ENCODE measurements around the gene CDH11. TPM values are rescaled to one million over a fixed set of nuclear protein-coding genes. Genes with fewer than 3 reads are reported as not detected.

The CDH11 gene
- total and polyA plus RNA-seq, 7 donors, result 1.2 to 146 (median 19.3) TPM

GRCh38 chr16:65023802-65024201 lies 98.1 kb downstream of the CDH11 start:
- Histone ChIP-seq H3K36me3 (no peaks in the 10 kb centered on the region), H3K27me3 (no peaks in the 10 kb centered on the region), H3K4me1 (peaks cover 0 to 12% (median 4%) of the 10 kb centered on the region in 4 donors), H3K4me3 (no peak overlapping the region), H3K9me3 (no peaks in the 10 kb centered on the region), H3K27ac (no peak overlapping the region)
- intact Hi-C loops (cut with DNase I), result no loop called here
- no peak for DNase-seq
- 88 to 89% methylated on average over 4 of the region's 4 CpGs for WGBS, 2 donors
- no peak for TF ChIP-seq POLR2AphosphoS5 (IDR thresholded peaks at IDR 0.05)
- no peak for TF ChIP-seq CTCF (IDR thresholded peaks at IDR 0.05)
- no peak for TF ChIP-seq EP300 (IDR thresholded peaks at IDR 0.05)
- no peak for TF ChIP-seq POLR2A (IDR thresholded peaks at IDR 0.05)

GRCh38 chr16:65021852-65022595 lies 99.8 kb downstream of the CDH11 start:
- H3K4me1 ChIP-seq, result peaks cover 0 to 12% (median 4%) of the 10 kb centered on the region in 4 donors
- no peaks in the 10 kb centered on the region for H3K27me3 ChIP-seq
- DNase-seq, result no peak
- H3K4me3 ChIP-seq, result no peak overlapping the region
- 89 to 90% methylated on average over 2 of the region's 2 CpGs for WGBS, 2 donors
- H3K27ac ChIP-seq, result no peak overlapping the region
- no peak for TF ChIP-seq EP300 (IDR thresholded peaks at IDR 0.05)
- TF ChIP-seq POLR2A (IDR thresholded peaks at IDR 0.05), result no peak
- TF ChIP-seq POLR2AphosphoS5 (IDR thresholded peaks at IDR 0.05), result no peak
- intact Hi-C loops (cut with DNase I), result no loop called here
- no peaks in the 10 kb centered on the region for H3K9me3 ChIP-seq
- H3K36me3 ChIP-seq, result no peaks in the 10 kb centered on the region

GRCh38 chr16:65016754-65017153 lies 105.1 kb downstream of the CDH11 start:
- H3K27me3 ChIP-seq, result no peaks in the 10 kb centered on the region
- H3K4me1 ChIP-seq, result no peaks in the 10 kb centered on the region
- no peak overlapping the region for H3K27ac ChIP-seq
- TF ChIP-seq EP300 (IDR thresholded peaks at IDR 0.05) (no peak), CTCF (IDR thresholded peaks at IDR 0.05) (no peak), POLR2A (IDR thresholded peaks at IDR 0.05) (no peak), POLR2AphosphoS5 (IDR thresholded peaks at IDR 0.05) (no peak)
- DNase-seq, result no peak
- intact Hi-C loops (cut with DNase I), result no loop called here
- H3K36me3 ChIP-seq, result no peaks in the 10 kb centered on the region
- H3K9me3 ChIP-seq, result no peaks in the 10 kb centered on the region
- no peak overlapping the region for H3K4me3 ChIP-seq

GRCh38 chr16:65015599-65015998 lies 106.3 kb downstream of the CDH11 start:
- TF ChIP-seq POLR2A (IDR thresholded peaks at IDR 0.05) (no peak), EP300 (IDR thresholded peaks at IDR 0.05) (no peak), POLR2AphosphoS5 (IDR thresholded peaks at IDR 0.05) (no peak)
- no peaks in the 10 kb centered on the region for H3K27me3 ChIP-seq
- no peaks in the 10 kb centered on the region for H3K9me3 ChIP-seq
- no peak overlapping the region for H3K27ac ChIP-seq
- H3K36me3 ChIP-seq, result no peaks in the 10 kb centered on the region
- intact Hi-C loops (cut with DNase I), result no loop called here
- DNase-seq, result no peak
- no peak overlapping the region for H3K4me3 ChIP-seq
- H3K4me1 ChIP-seq, result no peaks in the 10 kb centered on the region

GRCh38 chr16:65012357-65012756 lies 109.5 kb downstream of the CDH11 start:
- TF ChIP-seq CTCF (IDR thresholded peaks at IDR 0.05) (no peak), POLR2A (IDR thresholded peaks at IDR 0.05) (no peak), EP300 (IDR thresholded peaks at IDR 0.05) (no peak), POLR2AphosphoS5 (IDR thresholded peaks at IDR 0.05) (no peak)
- 63 to 73% methylated on average over 1 of the region's 1 CpG for WGBS, 2 donors
- Histone ChIP-seq H3K27ac (no peak overlapping the region), H3K27me3 (no peaks in the 10 kb centered on the region), H3K4me1 (no peaks in the 10 kb centered on the region), H3K9me3 (no peaks in the 10 kb centered on the region), H3K36me3 (no peaks in the 10 kb centered on the region), H3K4me3 (no peak overlapping the region)
- intact Hi-C loops (cut with DNase I), result no loop called here
- DNase-seq, result no peak

- intact Hi-C loops (cut with DNase I), result no loop called here
- Histone ChIP-seq H3K36me3 (peaks cover 0 to 9% (median 0%) of the 10 kb centered on the region in 4 donors), H3K4me3 (no peak overlapping the region), H3K9me3 (no peaks in the 10 kb centered on the region), H3K4me1 (no peaks in the 10 kb centered on the region), H3K27ac (no peak overlapping the region), H3K27me3 (no peaks in the 10 kb centered on the region)
- DNase-seq, result no peak
- TF ChIP-seq CTCF (IDR thresholded peaks at IDR 0.05) (no peak), POLR2A (IDR thresholded peaks at IDR 0.05) (no peak), POLR2AphosphoS5 (IDR thresholded peaks at IDR 0.05) (no peak), EP300 (IDR thresholded peaks at IDR 0.05) (no peak)
- WGBS, 2 donors, result 46 to 47% methylated on average over 2 of the region's 2 CpGs
Observed at GRCh38 chr16:65010125-65010524, 111.7 kb downstream of the CDH11 start.

All from sigmoid colon (tissue), 7 donors.